HG03039 (cell line): Measurements from ENCODE around the gene EML3.
"Not testable (repeated sequence)": the region's sequence is repeated elsewhere in the genome, so short reads cannot be mapped to it uniquely, and the experiment has no call there.

Source experiments
- ATAC-seq: cut with Tn5 transposase; IDR thresholded peaks from one replicate; pipeline ENCODE4 v1.9.1; 2021; ENCODE audit warnings: mild to moderate bottlenecking, moderate library complexity; ENCODE audit not compliant: unreplicated experiment

The EML3 gene

DNA sequence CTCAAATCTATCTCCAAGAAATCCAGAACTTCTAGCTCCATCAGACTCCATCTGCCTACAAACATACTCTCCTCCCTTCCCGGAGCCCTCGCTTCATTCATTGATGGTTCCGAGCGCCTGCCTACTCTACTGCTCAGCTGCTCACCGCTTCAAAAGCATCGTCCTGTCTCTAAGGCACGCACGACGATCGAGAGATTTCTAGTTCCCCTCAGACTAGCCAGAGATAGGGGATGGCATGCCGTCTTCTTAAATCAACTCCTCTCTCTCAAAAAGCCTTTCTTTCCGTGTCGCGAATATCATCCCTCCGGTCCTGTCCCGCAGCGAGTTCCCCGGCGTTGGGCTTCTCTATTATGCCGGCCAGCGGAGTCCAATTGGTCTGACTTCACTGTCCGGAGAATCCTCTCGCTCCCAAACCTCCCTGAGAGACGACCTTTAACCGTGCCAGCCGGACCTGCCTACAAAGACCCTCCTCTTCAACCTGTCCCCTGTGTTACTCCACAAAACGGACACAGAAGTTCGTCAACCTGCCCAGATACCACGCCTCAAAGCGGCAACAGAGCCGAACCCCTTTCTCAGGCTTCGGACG is 39.5 kb downstream of the EML3 start:
- ATAC-seq: peak; percentile 3

DNA sequence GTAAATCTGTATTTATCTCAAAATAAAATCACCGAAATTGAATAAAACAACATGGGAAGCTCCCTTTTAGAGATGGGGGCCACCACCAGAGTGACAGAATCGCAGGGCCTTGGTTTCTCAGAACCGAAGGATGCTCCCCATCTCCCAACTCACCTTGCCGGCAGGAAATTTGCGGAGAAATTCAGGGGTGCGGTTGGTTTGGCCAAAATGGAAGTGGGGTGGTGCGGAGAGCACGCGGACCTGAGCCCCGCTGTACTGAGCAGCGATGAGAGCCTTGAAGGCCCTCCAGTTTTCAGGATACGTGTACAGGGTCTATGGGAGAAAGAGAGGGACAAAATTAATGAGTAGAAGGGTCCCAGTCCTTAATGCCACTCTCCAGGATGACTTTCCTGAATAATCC is 40.1 kb downstream of the EML3 start:
- ATAC-seq: no peak

DNA sequence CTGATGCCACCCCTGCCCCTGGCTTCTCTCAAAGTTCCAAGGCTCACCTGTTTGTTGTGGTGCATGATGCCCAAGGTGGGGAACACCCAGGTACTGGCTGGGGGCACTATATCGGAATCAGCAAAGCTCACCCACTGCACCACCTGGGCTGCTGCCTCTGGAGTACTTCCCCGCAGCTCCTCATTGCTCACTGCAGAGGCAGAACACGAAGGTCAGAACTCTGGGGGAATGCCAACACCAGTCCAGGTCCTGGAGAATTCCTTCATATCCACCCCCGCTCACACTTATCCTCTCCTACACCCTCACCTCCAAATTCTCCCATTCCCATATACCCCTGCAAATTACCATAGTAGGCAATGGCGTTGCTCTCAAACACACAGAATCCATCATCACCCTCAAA is 41.1 kb downstream of the EML3 start:
- not testable (repeated sequence) for ATAC-seq

DNA sequence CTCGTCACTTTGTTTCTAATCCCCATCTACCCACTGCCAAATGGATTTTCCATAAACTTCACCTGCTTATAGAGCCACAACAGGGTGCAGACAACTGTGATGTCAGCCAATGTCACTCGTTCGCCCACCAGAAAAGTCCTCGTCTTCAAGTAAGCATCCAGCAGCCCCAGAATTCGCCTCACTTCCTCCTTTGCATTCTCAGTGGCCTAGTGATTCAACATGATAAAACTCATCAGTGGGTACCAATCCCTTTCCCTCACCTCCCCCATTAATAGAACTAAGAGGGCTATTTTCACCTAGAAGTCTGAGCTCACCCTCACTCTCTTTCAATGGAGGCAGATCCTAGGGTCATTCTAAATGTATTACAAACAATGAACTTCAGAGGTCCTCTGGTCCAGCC is 41.7 kb downstream of the EML3 start:
- ATAC-seq: not testable (repeated sequence)

DNA sequence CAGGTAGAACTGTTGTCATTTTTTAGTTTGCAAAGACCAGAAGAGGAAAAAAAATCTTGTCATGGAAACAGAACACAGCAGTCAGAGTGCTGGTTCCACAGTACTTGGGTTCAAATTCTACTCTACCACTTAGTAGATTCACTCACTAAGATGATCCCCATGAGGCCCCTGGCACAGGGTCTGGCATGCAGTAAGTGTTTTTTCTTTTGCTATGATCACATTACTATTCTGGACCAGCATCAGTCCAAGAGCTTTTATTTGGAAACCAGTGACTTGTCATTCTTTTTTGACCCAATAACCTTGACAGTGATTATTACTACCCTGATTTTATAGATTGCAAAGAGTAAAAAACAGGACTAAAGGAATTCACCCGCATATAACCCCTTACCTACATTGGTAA is 43.0 kb downstream of the EML3 start:
- no peak for ATAC-seq

DNA sequence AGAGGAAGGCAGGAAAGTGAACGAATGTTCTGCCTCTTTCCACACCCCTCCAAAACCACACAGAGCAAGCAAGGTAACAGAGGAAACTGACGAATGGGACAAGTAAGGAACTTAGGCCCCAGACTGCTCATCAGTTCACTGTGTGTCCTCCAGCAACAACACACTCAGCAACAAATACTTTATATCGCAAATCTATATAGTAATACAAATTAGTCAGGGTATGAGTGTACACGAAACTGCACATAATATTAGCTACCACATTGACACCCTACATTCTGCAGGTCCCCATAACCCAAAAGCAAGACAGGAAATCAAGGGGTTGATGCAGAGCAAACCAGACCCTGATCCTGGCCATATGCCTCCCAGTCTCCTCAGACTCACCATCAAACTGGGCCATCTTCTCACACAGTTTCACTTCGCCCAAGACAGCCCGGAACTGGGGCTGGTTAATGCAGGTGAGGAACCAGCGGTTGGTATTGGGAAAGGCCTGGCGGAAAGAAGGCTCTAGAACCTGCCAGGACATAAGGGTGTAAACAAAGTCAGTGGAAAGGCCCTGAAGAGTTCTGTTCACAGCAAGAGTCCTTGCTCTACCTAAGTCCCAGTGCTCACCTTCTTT is 45.4 kb downstream of the EML3 start:
- ATAC-seq: no peak

DNA sequence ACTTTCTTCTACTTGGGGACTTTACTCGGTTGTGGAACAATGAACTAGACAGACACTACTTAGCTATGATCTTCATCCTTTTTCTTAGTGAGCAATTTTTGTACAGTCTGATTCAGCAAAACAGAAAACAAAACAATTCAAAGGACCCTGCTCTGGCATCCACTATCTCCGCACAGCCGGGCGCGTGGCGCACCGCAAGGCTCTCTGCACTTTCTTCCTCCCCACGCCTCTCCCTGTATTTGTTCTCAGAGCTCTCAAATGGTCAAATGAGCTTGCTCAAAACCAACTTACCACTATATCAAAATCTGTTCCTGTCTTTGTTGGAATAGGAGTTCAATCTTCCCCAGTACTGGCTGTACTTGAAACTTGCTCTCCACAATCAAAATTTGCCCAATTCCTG is 46.3 kb downstream of the EML3 start:
- ATAC-seq: no peak

DNA sequence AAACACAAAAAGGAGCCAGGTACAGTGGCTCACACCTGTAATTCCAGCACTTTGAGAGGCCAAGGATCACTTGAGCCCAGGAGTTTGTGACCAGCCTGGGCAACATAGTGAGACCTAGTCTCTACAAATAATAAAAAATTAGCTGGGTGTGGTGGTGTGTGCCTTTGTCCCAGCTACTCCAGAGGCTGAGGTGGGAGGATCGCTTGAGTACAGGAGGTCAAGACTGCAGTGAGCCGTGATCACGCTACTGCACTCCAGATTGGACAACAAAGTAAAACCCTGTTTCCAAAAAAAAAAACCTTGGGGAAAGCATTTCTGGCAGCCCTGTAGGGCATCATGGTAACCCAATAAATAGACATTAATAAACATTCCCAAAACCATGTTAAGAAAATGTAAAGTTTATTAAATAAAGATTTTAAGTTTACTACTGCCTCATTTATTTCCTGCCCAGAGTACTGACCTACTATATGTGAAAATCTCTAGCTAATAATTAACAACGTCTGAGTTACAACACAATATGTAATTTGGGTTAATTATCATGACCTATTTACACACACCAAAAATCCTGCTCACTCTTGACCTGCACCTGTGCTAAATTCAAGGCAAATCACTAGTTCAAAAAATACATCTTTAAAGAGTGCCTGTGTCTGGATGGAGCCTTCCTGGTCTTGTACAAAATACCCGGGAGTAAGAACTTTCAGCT is 47.3 kb downstream of the EML3 start:
- no peak for ATAC-seq

DNA sequence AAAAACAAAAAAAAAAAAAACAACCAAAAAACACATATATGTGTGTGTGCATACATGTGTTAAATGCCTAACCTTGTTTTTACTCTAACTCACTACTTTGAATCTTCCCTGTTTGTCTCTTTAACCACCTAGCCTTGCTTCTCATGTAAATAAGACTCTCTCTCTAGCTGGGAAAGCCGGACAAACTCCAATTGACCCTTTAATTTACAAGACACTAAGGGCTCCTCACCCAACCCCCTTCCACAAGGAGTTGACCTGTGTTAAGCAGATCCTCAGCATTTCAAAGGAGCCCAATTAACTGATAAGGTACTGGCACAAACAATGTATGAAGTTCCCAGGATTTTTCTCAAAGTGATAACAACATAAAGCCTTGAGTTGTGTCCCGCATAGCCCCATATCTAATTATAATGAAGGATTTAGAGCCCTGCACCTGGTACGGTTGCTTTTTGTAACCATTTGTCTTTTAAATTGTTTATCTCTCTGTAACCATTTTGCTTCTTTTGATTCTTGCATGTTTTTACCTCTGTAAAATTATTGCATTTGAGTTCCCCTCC is 50.8 kb downstream of the EML3 start:
- not testable (repeated sequence) for ATAC-seq

DNA sequence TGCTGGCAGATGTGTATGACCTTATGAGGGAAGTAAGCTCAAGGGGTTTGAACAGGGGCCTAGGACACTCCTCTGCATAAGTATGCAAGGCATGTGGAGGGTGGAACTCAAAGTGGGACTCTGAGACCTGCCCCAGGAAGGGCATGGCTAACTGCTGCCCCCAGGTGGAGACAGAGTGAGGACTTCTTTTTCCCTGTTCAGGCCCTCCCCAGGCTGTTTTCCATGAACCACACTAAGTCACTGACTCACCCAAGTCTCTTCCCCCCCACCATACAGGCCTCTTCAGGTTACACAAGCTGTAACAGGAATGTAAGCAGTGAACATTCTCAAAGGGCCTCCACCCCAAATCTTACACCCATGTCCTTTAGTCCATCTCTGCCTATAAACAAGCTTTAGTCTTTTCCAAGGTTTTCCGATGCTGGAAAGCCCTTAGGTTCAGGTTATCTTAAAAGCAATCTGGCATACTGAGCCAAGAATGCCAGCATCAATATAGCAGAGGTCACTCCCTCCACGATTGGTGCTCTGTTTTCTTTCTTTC is 51.9 kb downstream of the EML3 start:
- ATAC-seq: no peak

DNA sequence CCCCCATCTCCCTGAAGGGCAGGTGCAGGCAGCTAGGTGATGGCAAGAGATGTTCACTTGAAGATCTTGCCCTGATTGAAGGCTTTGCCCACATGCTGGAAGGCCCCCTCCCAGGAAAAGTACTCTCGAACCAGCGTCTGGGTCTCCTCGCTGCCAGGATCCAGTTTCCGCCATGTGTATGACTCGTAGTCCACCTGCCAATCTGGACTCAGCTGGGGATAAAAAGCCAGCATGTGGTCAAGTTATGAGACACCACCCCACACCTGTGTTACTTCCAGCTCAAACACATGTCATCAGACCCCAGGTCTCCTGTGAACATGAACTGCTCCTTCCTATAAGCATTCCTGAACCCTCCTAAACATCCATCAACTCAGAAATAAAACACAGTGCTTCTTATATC is 52.9 kb downstream of the EML3 start:
- ATAC-seq: not testable (repeated sequence)

DNA sequence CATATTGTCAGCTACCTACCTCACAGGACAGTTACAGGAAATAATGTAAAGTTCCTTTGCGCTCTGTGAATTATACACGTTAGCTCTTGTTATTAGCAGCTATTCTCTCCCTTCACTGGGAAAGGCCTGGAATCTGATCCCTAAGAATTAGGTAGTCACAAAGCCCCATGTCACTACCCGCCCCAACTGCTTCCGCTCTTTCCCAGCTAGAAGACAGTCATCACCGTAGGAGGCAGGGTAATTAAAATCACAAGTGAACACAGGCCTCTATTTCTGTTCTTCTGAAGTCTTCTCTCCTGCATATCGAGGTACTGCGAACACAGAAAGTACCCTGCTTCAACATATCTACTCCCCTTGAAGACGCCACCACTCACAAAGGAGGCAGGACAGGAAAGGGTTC is 53.4 kb downstream of the EML3 start:
- ATAC-seq: no peak

DNA sequence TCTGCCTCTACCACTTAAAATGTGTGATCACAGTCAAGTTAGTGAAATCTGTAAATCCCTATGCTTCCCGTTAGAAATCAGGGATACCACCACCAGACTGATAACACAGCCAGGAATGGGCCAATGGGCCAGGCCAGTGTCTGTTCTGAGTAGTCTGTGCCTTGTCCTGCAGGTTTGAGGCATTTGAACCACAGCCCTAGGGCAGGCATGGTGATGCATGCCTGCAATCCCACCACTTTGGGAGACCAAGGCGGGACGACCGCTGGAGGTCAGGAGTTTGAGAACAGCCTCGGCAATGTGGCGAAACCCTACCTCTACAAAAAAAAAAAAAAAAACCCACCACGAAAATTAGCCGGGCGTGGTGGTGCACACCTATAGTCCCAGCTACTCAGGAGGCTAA is 53.9 kb downstream of the EML3 start:
- ATAC-seq: no peak

DNA sequence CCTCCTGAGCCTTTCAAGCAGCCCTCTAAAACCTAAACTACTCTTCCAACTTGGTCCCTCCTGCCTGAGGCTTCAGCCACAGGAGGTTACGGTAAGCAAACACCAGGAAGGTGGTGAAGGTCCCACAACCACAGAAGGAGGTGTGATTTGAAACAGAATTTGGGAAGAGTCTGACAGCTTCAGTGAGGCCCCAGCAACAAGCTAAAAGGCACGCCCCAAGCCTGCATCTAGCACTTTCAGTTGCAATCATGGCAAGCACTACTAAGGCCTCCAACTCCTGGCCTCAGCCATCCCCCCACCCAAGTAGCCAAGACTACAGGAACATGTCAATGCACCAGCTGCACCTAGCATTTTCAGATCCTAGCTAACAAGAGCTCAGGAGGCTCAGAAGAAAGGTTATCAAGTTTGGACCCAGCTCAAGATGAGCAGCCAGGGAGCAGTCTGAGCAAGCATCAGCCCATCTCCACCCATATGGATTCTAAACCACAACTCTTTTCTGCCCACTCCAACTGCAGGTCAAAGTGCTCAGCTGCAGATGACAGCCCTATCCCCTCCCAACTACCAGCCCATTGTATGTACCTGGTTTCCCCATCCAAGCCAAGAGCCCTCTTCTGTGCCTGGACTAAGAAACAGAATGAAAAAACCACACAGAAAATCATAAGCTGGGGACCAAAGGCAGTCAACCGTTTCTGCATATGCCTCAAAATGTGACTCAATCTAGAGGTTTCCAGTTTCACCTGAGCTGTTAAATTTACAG is 55.5 kb downstream of the EML3 start:
- no peak for ATAC-seq

DNA sequence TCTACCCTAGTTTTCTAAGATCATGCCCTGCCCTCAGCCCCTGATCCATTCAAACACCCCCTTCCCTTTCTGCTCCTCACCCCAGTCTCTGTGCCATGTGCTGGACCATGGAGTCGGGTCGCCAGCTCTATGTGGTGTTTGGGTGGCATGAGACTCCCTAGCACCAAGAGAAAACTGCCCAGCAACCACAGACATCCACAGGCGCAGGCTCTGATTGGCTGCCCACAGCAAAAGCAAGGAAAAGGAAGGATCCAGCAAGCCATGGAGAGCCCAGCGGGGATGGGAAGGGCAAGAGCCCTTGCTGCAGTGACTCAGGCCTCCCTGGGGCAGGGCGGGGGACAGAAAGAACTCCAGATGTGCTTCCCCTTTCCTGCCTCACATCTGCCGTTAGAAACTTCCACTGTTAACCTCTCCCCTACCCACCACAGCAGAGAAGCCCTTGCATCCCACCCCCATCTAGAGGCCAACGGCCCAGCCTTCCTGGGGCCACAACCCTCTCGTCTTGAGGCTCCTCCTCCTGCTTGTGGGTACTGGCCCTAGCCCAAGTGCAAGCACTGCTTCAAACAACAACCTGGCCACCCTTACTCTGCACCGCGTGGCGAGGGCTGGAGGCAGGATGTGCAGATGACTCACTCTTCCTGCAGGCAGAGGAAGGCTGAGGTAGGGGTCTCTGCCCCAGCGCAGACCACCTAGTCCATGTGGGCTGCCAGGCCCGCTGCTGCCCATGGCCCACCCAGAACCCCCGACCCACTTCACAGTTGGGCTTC is 56.3 kb downstream of the EML3 start:
- ATAC-seq: no peak

DNA sequence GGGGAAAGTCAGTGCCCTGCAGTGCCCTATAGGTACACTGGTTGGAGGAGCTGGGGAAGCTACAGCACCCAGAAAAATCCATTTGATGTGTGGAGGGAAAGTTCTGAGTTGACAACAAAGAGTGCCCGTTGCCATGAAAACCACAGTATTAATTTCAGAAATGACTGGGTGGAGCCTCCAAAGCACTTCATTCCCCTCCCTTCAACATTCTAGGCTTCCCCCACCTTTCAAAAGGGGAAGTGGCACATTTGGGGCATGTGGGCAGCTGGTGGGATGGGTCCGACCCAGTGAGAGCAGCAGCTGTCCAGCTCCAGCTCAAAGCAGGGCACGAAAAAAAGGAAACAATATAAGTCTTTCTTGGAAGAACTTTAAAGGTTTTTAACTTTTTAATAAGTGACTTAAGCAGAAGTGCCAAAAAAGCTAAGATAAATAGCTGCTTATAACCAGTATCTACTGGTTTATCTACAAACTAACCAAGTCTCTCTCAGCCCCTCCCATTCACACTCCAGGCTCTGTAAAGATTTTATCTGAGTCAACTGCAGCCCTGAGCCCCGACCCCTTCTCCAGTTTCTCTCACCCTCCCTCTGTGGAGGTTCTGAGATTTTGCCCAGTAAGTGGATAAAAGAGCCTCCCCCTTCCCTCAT is 57.0 kb downstream of the EML3 start:
- peak; percentile 30 for ATAC-seq

DNA sequence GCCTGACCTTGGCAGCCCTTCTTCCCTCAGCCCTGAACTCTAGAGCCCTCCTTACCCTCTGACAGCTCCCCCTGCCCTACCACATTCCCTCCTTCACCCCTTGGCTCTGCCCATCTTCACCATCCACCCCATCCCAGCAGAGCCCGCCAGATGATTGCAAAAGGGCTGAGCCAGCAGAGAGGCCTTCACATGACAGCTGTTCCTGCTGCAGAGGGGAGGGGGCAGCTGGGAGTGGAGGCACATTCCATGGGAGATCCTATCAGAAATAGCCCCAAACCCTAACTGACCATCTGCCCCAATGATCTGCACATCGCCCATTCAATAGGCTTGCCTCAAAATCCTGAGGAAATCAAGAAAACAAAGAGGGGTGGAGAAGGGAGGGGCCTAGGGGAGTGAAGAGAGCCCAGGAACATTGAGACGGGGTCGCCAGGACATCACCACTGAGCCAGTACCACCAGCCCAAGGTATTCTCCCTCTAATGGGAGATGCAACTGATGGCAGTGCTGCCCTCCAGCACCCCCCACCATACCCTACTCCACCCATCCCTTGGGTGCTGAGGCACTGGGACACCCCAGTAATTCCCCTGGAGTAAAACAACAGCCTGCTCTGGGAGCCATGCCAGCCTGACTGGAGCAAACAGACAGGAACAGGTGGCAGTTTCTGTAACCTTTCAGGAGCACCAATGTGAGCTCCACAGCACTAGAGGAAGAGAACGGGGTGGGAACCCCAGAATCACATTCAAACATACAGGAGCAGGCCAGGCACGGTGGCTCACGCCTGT is 58.0 kb downstream of the EML3 start:
- no peak for ATAC-seq

DNA sequence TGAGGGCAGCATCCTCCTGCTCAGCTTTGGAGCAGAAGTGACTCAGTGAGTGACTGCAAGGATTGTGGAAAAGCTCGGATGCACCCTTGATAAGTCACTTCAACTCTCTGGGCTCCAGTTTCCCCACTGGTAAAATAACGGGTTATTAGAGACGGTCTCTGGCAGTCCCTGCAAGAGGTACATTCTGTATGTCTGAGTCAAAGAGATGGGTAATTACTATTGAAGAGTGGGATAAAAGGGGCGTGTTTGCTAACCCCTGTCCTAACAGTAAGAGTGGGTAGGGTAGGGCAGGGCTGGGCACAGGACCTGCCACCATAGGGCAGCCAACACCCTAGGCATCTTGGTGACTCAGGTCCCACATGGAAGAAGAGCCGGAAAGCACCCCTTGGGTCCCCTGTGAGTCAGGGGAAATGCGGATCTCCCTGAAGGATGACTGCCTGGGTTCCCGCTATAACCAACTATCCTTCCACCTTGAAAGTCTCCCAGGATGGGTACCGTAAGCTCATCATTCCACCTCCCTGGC is 58.7 kb downstream of the EML3 start:
- ATAC-seq: no peak
